Trophoblast cell (in vitro differentiated cells and primary cell): ENCODE results near the gene MEGF6.

Experiments
- DNase-seq, 2 donors: peaks; one replicate each; pipeline ENCODE4 v3.0.0-alpha.2; 2016
- H2AFZ ChIP-seq: 2 replicates; pipeline ENCODE4 v1.6.1; 2013; ENCODE audit warnings: low read length, moderate library complexity, mild to moderate bottlenecking; ENCODE audit not compliant: insufficient read depth, poor library complexity
- H2AK5ac ChIP-seq: 2 replicates; pipeline ENCODE4 v1.6.1; 2013; ENCODE audit warnings: mild to moderate bottlenecking, low read length
- H2BK120ac ChIP-seq: 2 replicates; pipeline ENCODE4 v1.6.1; 2013; ENCODE audit warnings: low read length, mild to moderate bottlenecking, moderate library complexity; ENCODE audit not compliant: insufficient read depth, poor library complexity
- H2BK12ac ChIP-seq: 2 replicates; pipeline ENCODE4 v1.6.1; 2013; ENCODE audit warnings: mild to moderate bottlenecking, low read length, moderate library complexity
- H2BK5ac ChIP-seq: 2 replicates; pipeline ENCODE4 v1.6.1; 2013; ENCODE audit warnings: low read length, low read depth, moderate library complexity, mild to moderate bottlenecking; ENCODE audit not compliant: poor library complexity
- H3K14ac ChIP-seq: 2 replicates; pipeline ENCODE4 v1.6.1; 2013; ENCODE audit warnings: mild to moderate bottlenecking, low read length
- H3K18ac ChIP-seq: 2 replicates; pipeline ENCODE4 v1.6.1; 2013; ENCODE audit warnings: mild to moderate bottlenecking, low read length
- H3K23ac ChIP-seq: 2 replicates; pipeline ENCODE4 v1.6.1; 2013; ENCODE audit warnings: low read length
- H3K27ac ChIP-seq: 2 replicates; pipeline ENCODE4 v1.5.1; 2013; ENCODE audit warnings: low read depth, mild to moderate bottlenecking, inconsistent platforms, low read length, moderate library complexity
- H3K27me3 ChIP-seq: 2 replicates; pipeline ENCODE4 v1.6.1; 2013; ENCODE audit warnings: inconsistent platforms, mild to moderate bottlenecking, low read length, moderate library complexity; ENCODE audit not compliant: insufficient read depth
- H3K36me3 ChIP-seq, 2 experiments: 1 replicate in 1 of 2; 2 replicates in 1 of 2; pipeline ENCODE4 v1.6.1; 2013; ENCODE audit warnings: low read length in 2 of 2, mild to moderate bottlenecking in 2 of 2, moderate library complexity in 1 of 2; ENCODE audit not compliant: insufficient read depth in 2 of 2, control insufficient read depth in 1 of 2
- H3K4ac ChIP-seq: 2 replicates; pipeline ENCODE4 v1.6.1; 2013; ENCODE audit warnings: low read depth, mild to moderate bottlenecking, low read length, moderate library complexity
- H3K4me1 ChIP-seq, 2 experiments: 1 replicate in 1 of 2; 2 replicates in 1 of 2; pipeline ENCODE4 v1.6.1; 2013; ENCODE audit warnings: low read length in 2 of 2, mild to moderate bottlenecking in 2 of 2, moderate library complexity in 1 of 2; ENCODE audit not compliant: insufficient read depth in 2 of 2, control insufficient read depth in 1 of 2
- H3K4me2 ChIP-seq: 2 replicates; pipeline ENCODE4 v1.6.1; 2013; ENCODE audit warnings: inconsistent platforms, mild to moderate bottlenecking, low read length, moderate library complexity
- H3K4me3 ChIP-seq: 2 replicates; pipeline ENCODE4 v1.5.1; 2013; ENCODE audit warnings: mild to moderate bottlenecking, low read depth, low read length, inconsistent platforms
- H3K79me1 ChIP-seq: one replicate; pipeline ENCODE4 v1.6.1; 2013; ENCODE audit warnings: low read length
- H3K79me2 ChIP-seq: 2 replicates; pipeline ENCODE4 v1.6.1; 2013; ENCODE audit warnings: low read length, mild to moderate bottlenecking; ENCODE audit not compliant: control insufficient read depth, insufficient read depth, poor library complexity
- H3K9ac ChIP-seq: 2 replicates; pipeline ENCODE4 v1.6.1; 2013; ENCODE audit warnings: mild to moderate bottlenecking, low read length
- H3K9me3 ChIP-seq: 2 replicates; pipeline ENCODE4 v1.6.1; 2013; ENCODE audit warnings: low read depth, mild to moderate bottlenecking, control low read depth, inconsistent platforms, low read length; ENCODE audit not compliant: insufficient read depth
- H4K12ac ChIP-seq: 2 replicates; pipeline ENCODE4 v1.6.1; 2013; ENCODE audit warnings: low read depth, mild to moderate bottlenecking, low read length, moderate library complexity
- H4K8ac ChIP-seq: 2 replicates; pipeline ENCODE4 v1.6.1; 2013; ENCODE audit warnings: low read depth, mild to moderate bottlenecking, low read length, moderate library complexity
- H4K91ac ChIP-seq: one replicate; pipeline ENCODE4 v1.6.1; 2013; ENCODE audit warnings: low read depth, mild to moderate bottlenecking, low read length, moderate library complexity
- WGBS: extraction: QIAGEN DNeasy Blood & Tissue Kit; methylation state at CpG from one replicate; pipeline ENCODE4 v1.1.7; 2013; ENCODE audit warnings: missing lambda C conversion rate; ENCODE audit not compliant: insufficient read length, insufficient coverage; ENCODE audit errors: extremely low coverage; 5-methylcytosine and 5-hydroxymethylcytosine counted together

The MEGF6 gene

DNA sequence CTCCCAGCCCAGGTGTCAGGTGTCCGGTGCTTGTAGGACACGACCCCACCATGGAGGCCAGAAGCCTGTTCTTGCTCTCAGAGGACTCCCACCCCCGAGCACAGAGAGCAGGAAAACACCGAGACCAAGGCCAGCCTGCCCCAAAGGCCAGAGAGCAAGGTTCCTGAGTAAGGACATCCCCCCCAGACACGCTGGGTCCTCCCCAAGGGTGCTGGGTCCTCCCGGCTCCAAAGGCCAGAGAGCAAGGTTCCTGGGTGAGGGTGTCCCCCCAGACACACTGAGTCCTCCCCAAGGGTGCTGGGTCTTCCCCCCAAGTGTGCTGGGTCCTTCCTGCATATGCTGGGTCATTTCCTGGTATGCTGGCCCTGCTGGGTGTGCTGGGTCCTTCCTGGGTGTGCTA is 40.0 kb downstream of the MEGF6 start:
- Histone ChIP-seq H3K27ac (no peak overlapping the region), H4K8ac (no peak overlapping the region), H4K91ac (no peak overlapping the region), H2BK120ac (no peak overlapping the region), H3K4me2 (no peak overlapping the region), H3K4me1 (peaks cover 7 to 16% of the 10 kb centered on the region in 2 experiments), H2BK12ac (no peak overlapping the region), H3K9ac (no peak overlapping the region), H3K36me3 (no peaks in the 10 kb centered on the region), H2AK5ac (no peak overlapping the region), H3K79me2 (no peaks in the 10 kb centered on the region), H3K9me3 (peaks cover 12% of the 10 kb centered on the region), H3K14ac (no peak overlapping the region), H2BK5ac (no peak overlapping the region), H3K27me3 (no peaks in the 10 kb centered on the region), H3K4me3 (no peak overlapping the region), H3K23ac (no peak overlapping the region), H4K12ac (no peak overlapping the region), H3K18ac (no peak overlapping the region), H3K79me1 (no peaks in the 10 kb centered on the region), H2AFZ (no peak overlapping the region), H3K4ac (no peak overlapping the region)
- DNase-seq: no peak
- WGBS: no CpG with 5 or more reads among the region's 6 CpGs

DNA sequence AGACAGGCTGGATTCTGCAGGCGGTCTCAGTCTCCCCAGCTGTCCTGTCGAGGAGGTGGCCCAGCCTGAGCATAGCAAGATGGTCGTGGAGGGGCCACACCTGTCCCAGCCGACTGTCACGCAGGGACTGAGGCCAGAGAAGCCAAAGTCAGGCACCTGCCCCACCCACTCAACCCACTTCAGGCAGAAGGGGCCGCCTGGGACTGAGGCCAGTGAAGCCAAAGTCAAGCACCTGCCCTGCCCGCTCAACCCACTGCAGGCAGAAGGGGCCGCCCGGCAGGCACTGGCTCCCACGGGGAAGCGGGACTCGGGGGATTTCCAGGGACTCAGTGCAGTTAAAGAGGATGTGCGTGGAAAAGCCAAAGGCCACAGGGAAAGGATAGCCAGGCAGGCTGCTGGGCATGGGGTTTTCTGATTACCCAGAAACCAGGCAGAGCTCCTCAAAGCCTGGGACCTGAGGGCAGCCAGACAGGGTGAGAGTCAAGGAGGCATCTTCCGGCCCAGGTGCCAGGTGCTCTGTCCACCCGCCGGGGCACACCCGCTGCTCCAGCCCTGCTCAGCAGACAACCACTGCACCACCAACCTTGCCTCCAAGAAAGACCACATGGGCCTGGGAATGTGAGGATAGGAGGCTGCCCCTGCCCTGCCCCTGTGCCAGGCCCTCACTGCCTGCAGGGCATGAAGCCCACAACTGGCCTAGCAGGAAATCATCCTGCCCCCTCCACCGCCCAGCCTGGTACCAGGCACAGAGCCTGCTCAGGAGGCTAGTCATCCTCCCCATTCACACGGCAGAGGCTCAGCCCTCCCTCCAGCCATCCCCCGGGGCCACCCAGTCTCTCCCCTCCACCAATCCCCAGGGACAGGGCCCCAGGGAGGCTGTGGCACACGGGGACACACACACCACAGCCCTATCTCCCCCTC is 41.0 kb downstream of the MEGF6 start:
- Histone ChIP-seq H2BK120ac (no peak overlapping the region), H3K4me1 (peaks cover 14 to 24% of the 10 kb centered on the region in 2 experiments), H2BK12ac (no peak overlapping the region), H3K23ac (no peak overlapping the region), H3K9me3 (peaks cover 5% of the 10 kb centered on the region), H3K14ac (no peak overlapping the region), H3K4me2 (no peak overlapping the region), H3K27ac (no peak overlapping the region), H3K79me1 (no peaks in the 10 kb centered on the region), H4K8ac (no peak overlapping the region), H3K4me3 (no peak overlapping the region), H3K36me3 (no peaks in the 10 kb centered on the region), H3K79me2 (no peaks in the 10 kb centered on the region), H3K4ac (no peak overlapping the region), H4K12ac (no peak overlapping the region), H4K91ac (no peak overlapping the region), H3K9ac (no peak overlapping the region), H2BK5ac (no peak overlapping the region), H3K18ac (no peak overlapping the region), H3K27me3 (no peaks in the 10 kb centered on the region), H2AFZ (no peak overlapping the region), H2AK5ac (no peak overlapping the region)
- no peak for DNase-seq
- no CpG with 5 or more reads among the region's 21 CpGs for WGBS

GRCh38 chr1:3569436-3569835 is 41.9 kb downstream of the MEGF6 start:
- WGBS: no CpG with 5 or more reads among the region's 8 CpGs
- H2BK120ac ChIP-seq: no peak overlapping the region
- H3K79me1 ChIP-seq: no peaks in the 10 kb centered on the region
- H3K27ac ChIP-seq: no peak overlapping the region
- no peaks in the 10 kb centered on the region for H3K36me3 ChIP-seq
- H2BK12ac ChIP-seq: no peak overlapping the region
- no peak overlapping the region for H3K4me3 ChIP-seq
- H4K8ac ChIP-seq: no peak overlapping the region
- H3K4me1 ChIP-seq: peaks cover 16 to 24% of the 10 kb centered on the region in 2 experiments
- no peak overlapping the region for H2AFZ ChIP-seq
- no peak overlapping the region for H2AK5ac ChIP-seq
- no peak overlapping the region for H3K23ac ChIP-seq
- no peak overlapping the region for H3K4ac ChIP-seq
- no peak overlapping the region for H4K91ac ChIP-seq
- H3K18ac ChIP-seq: no peak overlapping the region
- H2BK5ac ChIP-seq: no peak overlapping the region
- H3K14ac ChIP-seq: no peak overlapping the region
- no peak overlapping the region for H3K9ac ChIP-seq
- H3K27me3 ChIP-seq: no peaks in the 10 kb centered on the region
- no peak for DNase-seq
- H3K79me2 ChIP-seq: no peaks in the 10 kb centered on the region
- H3K9me3 ChIP-seq: peaks cover 2% of the 10 kb centered on the region
- H4K12ac ChIP-seq: no peak overlapping the region
- no peak overlapping the region for H3K4me2 ChIP-seq

- no peak overlapping the region for H3K27ac ChIP-seq
- no peak overlapping the region for H2BK12ac ChIP-seq
- no peak overlapping the region for H3K4me3 ChIP-seq
- no peaks in the 10 kb centered on the region for H3K79me1 ChIP-seq
- no peaks in the 10 kb centered on the region for H3K79me2 ChIP-seq
- H3K4me1 ChIP-seq: peaks cover 16 to 24% of the 10 kb centered on the region in 2 experiments
- no peak overlapping the region for H3K23ac ChIP-seq
- DNase-seq: no peak
- WGBS: no CpG with 5 or more reads among the region's 13 CpGs
- H2AK5ac ChIP-seq: no peak overlapping the region
- no peaks in the 10 kb centered on the region for H3K27me3 ChIP-seq
- no peaks in the 10 kb centered on the region for H3K36me3 ChIP-seq
- H3K9ac ChIP-seq: no peak overlapping the region
- no peak overlapping the region for H4K12ac ChIP-seq
- H3K9me3 ChIP-seq: no peaks in the 10 kb centered on the region
- H2BK5ac ChIP-seq: no peak overlapping the region
- H3K4me2 ChIP-seq: no peak overlapping the region
- no peak overlapping the region for H2AFZ ChIP-seq
- H2BK120ac ChIP-seq: no peak overlapping the region
- no peak overlapping the region for H4K8ac ChIP-seq
- H3K4ac ChIP-seq: no peak overlapping the region
- no peak overlapping the region for H3K18ac ChIP-seq
- H4K91ac ChIP-seq: no peak overlapping the region
- no peak overlapping the region for H3K14ac ChIP-seq
Measured at GRCh38 chr1:3568815-3569435, 42.4 kb downstream of the MEGF6 start.
